Bronchus fibroblast of lung (primary cell): ENCODE data around the gene DPRX. TPM values are rescaled to one million over a fixed set of nuclear protein-coding genes. Genes with fewer than 3 reads are reported as not detected.

Experiments
- total RNA-seq: library from RNA; depleted of rRNA; stranded (reverse); fragments of >200 nt; gene quantifications from 2 replicates; pipeline ENCODE4 v1.2.3, GENCODE V29; 2015

Gene DPRX, protein sequence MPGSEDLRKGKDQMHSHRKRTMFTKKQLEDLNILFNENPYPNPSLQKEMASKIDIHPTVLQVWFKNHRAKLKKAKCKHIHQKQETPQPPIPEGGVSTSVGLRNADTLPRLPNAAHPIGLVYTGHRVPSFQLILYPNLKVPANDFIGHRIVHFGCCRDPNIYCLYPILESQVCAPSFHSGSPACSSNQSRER
- not detected in 2 replicates for total RNA-seq

GRCh38 chr19:53631949-53632407, at the start of gene DPRX:
Gene DPRX (plus strand): TSS chr19:53631999. CDS start chr19:53632107, 108 bp downstream.

Other genes starting within 250 kb of the DPRX start
- 4.0 and 4.2 TPM in 2 replicates for gene ZNF765, start 236.8 kb upstream of the DPRX start, total RNA-seq
- 7.2 and 9.1 TPM in 2 replicates for gene ZNF761, start 200.0 kb upstream of the DPRX start, total RNA-seq
- 2.4 and 2.8 TPM in 2 replicates for gene ZNF813, start 164.3 kb upstream of the DPRX start, total RNA-seq
- 5.2 and 6.4 TPM in 2 replicates for gene ZNF331, start 93.9 kb upstream of the DPRX start, total RNA-seq
- not detected in 2 replicates for gene NLRP12, start 192.3 kb downstream of the DPRX start, total RNA-seq
- 60.9 and 66.4 TPM in 2 replicates for gene MYADM, start 235.9 kb downstream of the DPRX start, total RNA-seq